ENCODE results near the gene GPER1.

The GPER1 gene

DNA sequence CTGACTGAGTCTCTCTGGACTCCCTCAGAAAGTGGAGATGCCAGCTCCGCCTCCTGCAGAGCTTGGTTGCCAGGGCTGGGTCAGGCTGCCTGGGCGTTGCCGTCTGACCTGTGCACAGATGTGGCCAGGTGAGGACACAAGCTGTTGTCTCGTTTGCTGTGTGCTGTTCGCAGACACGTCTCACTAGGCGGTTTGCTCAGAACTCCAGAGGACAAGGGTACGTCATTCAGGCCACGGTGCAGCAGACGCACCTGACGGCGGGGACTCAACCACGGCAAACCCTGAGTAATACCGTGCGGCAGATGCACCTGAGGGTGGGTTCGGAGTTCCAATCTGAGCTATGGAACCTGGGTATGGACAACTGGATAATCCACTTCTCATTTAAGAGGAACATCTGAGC, 11.7 kb downstream of the GPER1 start:
- Histone ChIP-seq H3K27me3 (ENCODE audit: low read length) (no peaks in the 10 kb centered on the region), H4K20me1 (ENCODE audit: low read depth, low read length) (no peaks in the 10 kb centered on the region), H3K27ac (ENCODE audit: low read depth, low read length) (no peak overlapping the region), H3K4me3 (ENCODE audit: insufficient read depth, low read length, poor library complexity, severe bottlenecking) (no peak overlapping the region), H3K9me2 (replicated peaks; ENCODE audit: insufficient read depth, low read length) (no peaks in the 10 kb centered on the region), H3K4me2 (ENCODE audit: low read depth, low read length, poor library complexity, severe bottlenecking) (no peak overlapping the region), H3K9ac (ENCODE audit: low read length) (no peak overlapping the region), H3K9me3 (ENCODE audit: insufficient read depth, low read length) (no peaks in the 10 kb centered on the region), H3K36me3 (ENCODE audit: low read length) (no peaks in the 10 kb centered on the region), H2AFZ (ENCODE audit: low read depth, low read length, severe bottlenecking) (no peak overlapping the region), H3K79me2 (ENCODE audit: insufficient read depth, low read length) (no peaks in the 10 kb centered on the region), H3F3A (ENCODE audit: insufficient read depth) (no peaks in the 10 kb centered on the region)
- no peak for TF ChIP-seq CTCF (IDR thresholded peaks at IDR 0.05; ENCODE audit: insufficient read depth, low read length, poor library complexity, severe bottlenecking)
- TF ChIP-seq EZH2phosphoT487 (conservative IDR thresholded peaks at IDR 0.05; ENCODE audit: low read length) = no peak

DNA sequence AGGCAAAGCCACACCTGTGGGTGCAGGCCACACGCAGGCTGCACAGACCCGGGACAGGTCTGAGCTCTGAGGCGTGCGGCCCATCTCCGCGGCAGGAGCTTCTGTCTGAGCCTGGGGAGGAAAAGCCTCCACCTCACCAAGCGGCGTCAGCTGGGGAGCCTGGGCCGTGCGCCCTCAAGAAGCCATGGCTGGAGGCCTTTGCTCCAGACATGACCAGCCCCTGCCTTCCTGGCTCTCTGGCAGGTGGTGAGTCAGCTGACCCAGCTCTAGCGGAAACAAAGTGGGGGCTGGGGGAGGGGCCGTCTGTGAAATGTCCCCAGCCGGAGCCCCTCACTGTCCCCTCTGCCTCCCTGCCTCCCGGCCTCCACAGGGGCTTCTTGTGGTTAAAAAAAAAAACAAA, 12.5 kb downstream of the GPER1 start:
- no peak overlapping the region for H3K4me3 ChIP-seq (ENCODE audit: insufficient read depth, low read length, poor library complexity, severe bottlenecking)
- H2AFZ ChIP-seq (ENCODE audit: low read depth, low read length, severe bottlenecking) = no peak overlapping the region
- TF ChIP-seq CTCF (IDR thresholded peaks at IDR 0.05; ENCODE audit: insufficient read depth, low read length, poor library complexity, severe bottlenecking) (no peak), EZH2phosphoT487 (conservative IDR thresholded peaks at IDR 0.05; ENCODE audit: low read length) (no peak)
- no peaks in the 10 kb centered on the region for H3K27me3 ChIP-seq (ENCODE audit: low read length)
- H3K9ac ChIP-seq (ENCODE audit: low read length) = no peak overlapping the region
- H3K79me2 ChIP-seq (ENCODE audit: insufficient read depth, low read length) = no peaks in the 10 kb centered on the region
- H3K36me3 ChIP-seq (ENCODE audit: low read length) = no peaks in the 10 kb centered on the region
- H3K4me2 ChIP-seq (ENCODE audit: low read depth, low read length, poor library complexity, severe bottlenecking) = no peak overlapping the region
- no peaks in the 10 kb centered on the region for H3K9me3 ChIP-seq (ENCODE audit: insufficient read depth, low read length)
- H3F3A ChIP-seq (ENCODE audit: insufficient read depth) = no peaks in the 10 kb centered on the region
- H3K9me2 ChIP-seq (replicated peaks; ENCODE audit: insufficient read depth, low read length) = no peaks in the 10 kb centered on the region
- no peaks in the 10 kb centered on the region for H4K20me1 ChIP-seq (ENCODE audit: low read depth, low read length)
- H3K27ac ChIP-seq (ENCODE audit: low read depth, low read length) = no peak overlapping the region

DNA sequence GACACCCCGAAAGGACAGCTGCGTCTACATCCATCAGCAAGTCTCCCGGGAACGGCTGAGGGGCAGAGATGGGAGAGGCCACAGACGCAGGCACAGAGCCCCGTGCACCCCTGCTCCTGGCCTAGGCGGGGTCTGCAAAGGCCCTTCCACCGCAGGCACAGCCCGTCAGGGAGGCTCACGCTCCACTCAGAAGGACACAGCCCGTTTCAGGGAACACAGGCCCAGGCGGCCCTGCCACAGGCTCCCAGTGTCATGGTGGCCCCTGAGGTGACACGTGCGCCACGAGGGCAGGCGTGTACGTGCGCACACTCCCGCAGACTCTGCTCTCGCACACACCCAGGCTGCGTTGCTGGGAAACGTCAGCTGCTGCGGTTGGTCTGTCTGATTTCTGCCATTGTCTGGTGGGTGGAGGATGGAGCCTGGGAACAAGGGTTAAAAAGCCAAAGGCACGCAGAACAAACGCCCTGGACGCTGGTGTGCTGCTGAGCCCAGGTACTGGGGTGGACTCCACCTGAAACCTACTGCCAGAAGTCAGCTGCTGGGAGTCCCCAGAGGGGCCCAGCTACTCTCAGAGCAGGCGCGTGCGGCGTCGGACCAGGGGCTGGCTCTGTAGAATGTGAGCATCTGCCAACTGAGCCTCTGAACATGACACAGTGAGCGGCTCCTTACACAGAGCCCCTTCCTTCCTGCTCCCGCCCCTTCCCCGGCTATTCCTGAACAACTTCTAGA, 13.1 kb downstream of the GPER1 start:
- TF ChIP-seq EZH2phosphoT487 (conservative IDR thresholded peaks at IDR 0.05; ENCODE audit: low read length) (no peak), CTCF (IDR thresholded peaks at IDR 0.05; ENCODE audit: insufficient read depth, low read length, poor library complexity, severe bottlenecking) (no peak)
- no peak overlapping the region for H2AFZ ChIP-seq (ENCODE audit: low read depth, low read length, severe bottlenecking)
- no peak overlapping the region for H3K4me3 ChIP-seq (ENCODE audit: insufficient read depth, low read length, poor library complexity, severe bottlenecking)
- H4K20me1 ChIP-seq (ENCODE audit: low read depth, low read length) = no peaks in the 10 kb centered on the region
- H3K4me2 ChIP-seq (ENCODE audit: low read depth, low read length, poor library complexity, severe bottlenecking) = no peak overlapping the region
- H3K27me3 ChIP-seq (ENCODE audit: low read length) = no peaks in the 10 kb centered on the region
- H3K9me2 ChIP-seq (replicated peaks; ENCODE audit: insufficient read depth, low read length) = no peaks in the 10 kb centered on the region
- H3K9ac ChIP-seq (ENCODE audit: low read length) = no peak overlapping the region
- H3K9me3 ChIP-seq (ENCODE audit: insufficient read depth, low read length) = no peaks in the 10 kb centered on the region
- H3K79me2 ChIP-seq (ENCODE audit: insufficient read depth, low read length) = no peaks in the 10 kb centered on the region
- no peak overlapping the region for H3K27ac ChIP-seq (ENCODE audit: low read depth, low read length)
- no peaks in the 10 kb centered on the region for H3F3A ChIP-seq (ENCODE audit: insufficient read depth)
- no peaks in the 10 kb centered on the region for H3K36me3 ChIP-seq (ENCODE audit: low read length)

Data from SU-DHL-6 (cell line).